ENCODE measurements around the gene CCDC194.
A peak's percentile ranks its signal among the peaks of the same experiment; 100 is the strongest.

The CCDC194 gene

GRCh38 chr19:17358395-17358794, 35.6 kb downstream of the CCDC194 start:
- no peaks in the 10 kb centered on the region for H3K36me3 ChIP-seq (ENCODE audit: control insufficient read depth, low read depth, low read length)
- H3K4me3 ChIP-seq (ENCODE audit: low read length): no peak overlapping the region
- no peak overlapping the region for H3K27ac ChIP-seq (ENCODE audit: low read length)
- H3K27me3 ChIP-seq (ENCODE audit: control insufficient read depth, insufficient read depth, low read length): no peaks in the 10 kb centered on the region
- H3K9ac ChIP-seq (ENCODE audit: low read length): no peak overlapping the region
- H3K9me3 ChIP-seq (ENCODE audit: control insufficient read depth, low read depth, low read length): no peaks in the 10 kb centered on the region
- H3K4me1 ChIP-seq (ENCODE audit: control insufficient read depth, low read depth, low read length): no peaks in the 10 kb centered on the region

DNA sequence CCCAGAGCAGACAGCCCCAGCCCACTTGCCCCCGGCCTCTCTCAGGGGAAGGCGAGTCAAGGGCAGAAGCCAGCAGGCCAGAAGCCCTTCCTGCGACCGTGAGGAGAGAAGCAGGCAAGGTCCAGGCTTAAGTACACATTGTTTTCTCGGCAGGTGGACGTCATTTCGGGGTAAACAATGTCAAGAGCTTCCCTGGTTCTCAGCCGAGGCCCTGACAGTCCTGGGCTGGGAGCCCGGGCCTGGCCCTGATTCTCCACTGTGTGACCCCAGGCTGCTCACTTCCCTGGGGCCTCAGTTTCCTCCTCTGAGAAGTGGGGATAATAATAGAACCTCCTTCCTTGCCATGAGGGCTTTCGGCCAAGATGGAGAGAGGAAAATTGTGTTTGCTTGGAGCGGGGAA, 36.3 kb downstream of the CCDC194 start:
- Histone ChIP-seq H3K27ac (ENCODE audit: low read length) (no peak overlapping the region), H3K9me3 (ENCODE audit: control insufficient read depth, low read depth, low read length) (no peaks in the 10 kb centered on the region), H3K4me1 (ENCODE audit: control insufficient read depth, low read depth, low read length) (no peaks in the 10 kb centered on the region), H3K9ac (ENCODE audit: low read length) (no peak overlapping the region), H3K36me3 (ENCODE audit: control insufficient read depth, low read depth, low read length) (no peaks in the 10 kb centered on the region), H3K4me3 (ENCODE audit: low read length) (no peak overlapping the region), H3K27me3 (ENCODE audit: control insufficient read depth, insufficient read depth, low read length) (no peaks in the 10 kb centered on the region)

DNA sequence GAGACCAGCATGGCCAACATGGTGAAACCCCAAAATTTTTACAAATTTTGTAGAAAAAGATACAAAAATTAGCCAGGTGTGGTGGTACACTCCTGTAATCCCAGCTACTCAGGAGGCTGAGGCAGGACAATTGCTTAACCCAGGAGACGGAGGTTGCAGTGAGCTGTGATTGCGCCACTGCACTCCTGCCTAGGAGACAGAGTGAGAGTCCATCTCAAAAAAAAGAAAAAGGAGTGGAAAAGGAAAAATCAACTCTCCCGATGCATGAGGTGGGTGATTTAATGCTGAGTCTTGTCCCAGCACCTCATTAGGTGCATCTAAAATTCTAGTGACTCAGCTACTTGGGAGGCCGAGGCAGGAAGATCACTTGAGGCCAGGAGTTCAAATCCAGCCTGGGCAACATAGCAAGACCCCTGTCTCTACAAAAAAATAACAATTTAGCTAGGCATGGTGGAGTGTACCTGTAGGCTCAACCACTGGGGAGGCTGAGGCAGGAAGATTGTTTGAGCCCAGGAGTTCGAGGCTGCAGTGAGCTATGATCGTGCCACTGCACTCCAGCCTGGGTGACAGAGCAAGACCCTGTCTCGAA, 36.8 kb downstream of the CCDC194 start:
- Histone ChIP-seq H3K4me3 (ENCODE audit: low read length) (no peak overlapping the region), H3K9me3 (ENCODE audit: control insufficient read depth, low read depth, low read length) (no peaks in the 10 kb centered on the region), H3K36me3 (ENCODE audit: control insufficient read depth, low read depth, low read length) (no peaks in the 10 kb centered on the region), H3K27ac (ENCODE audit: low read length) (no peak overlapping the region), H3K4me1 (ENCODE audit: control insufficient read depth, low read depth, low read length) (no peaks in the 10 kb centered on the region), H3K27me3 (ENCODE audit: control insufficient read depth, insufficient read depth, low read length) (no peaks in the 10 kb centered on the region), H3K9ac (ENCODE audit: low read length) (no peak overlapping the region)

GRCh38 chr19:17353386-17353785, 40.6 kb downstream of the CCDC194 start:
- H3K9me3 ChIP-seq (ENCODE audit: control insufficient read depth, low read depth, low read length): no peaks in the 10 kb centered on the region
- no peak overlapping the region for H3K27ac ChIP-seq (ENCODE audit: low read length)
- no peaks in the 10 kb centered on the region for H3K27me3 ChIP-seq (ENCODE audit: control insufficient read depth, insufficient read depth, low read length)
- H3K4me3 ChIP-seq (ENCODE audit: low read length): no peak overlapping the region
- no peaks in the 10 kb centered on the region for H3K36me3 ChIP-seq (ENCODE audit: control insufficient read depth, low read depth, low read length)
- H3K9ac ChIP-seq (ENCODE audit: low read length): no peak overlapping the region
- no peaks in the 10 kb centered on the region for H3K4me1 ChIP-seq (ENCODE audit: control insufficient read depth, low read depth, low read length)

DNA sequence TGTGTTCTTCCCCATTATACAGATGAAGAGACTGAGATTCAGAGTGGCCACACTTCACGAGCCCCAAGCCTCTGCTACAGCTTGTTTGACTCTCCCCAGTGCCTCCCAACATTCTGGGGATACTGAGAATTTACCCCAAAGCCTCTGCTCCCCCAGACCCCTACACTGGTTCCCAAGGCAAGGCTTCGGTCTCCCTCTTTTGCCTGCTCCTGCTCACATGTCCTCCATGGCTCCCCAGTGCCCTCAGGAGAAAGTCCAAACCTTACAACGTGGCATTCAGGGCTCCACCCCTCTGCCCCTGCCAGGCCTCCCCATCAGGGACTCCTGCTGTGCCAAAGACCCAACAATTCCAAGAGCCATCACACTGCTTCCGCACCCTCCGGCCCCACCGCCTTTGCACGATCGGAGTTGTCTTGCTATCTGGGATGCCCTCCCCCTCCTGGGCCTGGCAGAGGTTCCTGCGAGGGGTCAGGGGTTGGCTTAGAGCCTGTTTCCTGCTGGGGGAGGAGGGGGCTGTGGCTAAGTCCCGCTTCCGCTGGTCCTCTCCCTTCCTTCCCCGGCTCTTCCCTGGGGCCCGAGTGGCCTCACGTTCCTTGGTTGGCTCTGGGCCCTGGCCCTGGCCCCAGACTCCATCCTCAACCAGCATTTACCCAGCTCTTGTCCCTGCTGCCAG, 41.3 kb downstream of the CCDC194 start:
- no peak overlapping the region for H3K27ac ChIP-seq (ENCODE audit: low read length)
- no peaks in the 10 kb centered on the region for H3K27me3 ChIP-seq (ENCODE audit: control insufficient read depth, insufficient read depth, low read length)
- no peaks in the 10 kb centered on the region for H3K36me3 ChIP-seq (ENCODE audit: control insufficient read depth, low read depth, low read length)
- H3K4me1 ChIP-seq (ENCODE audit: control insufficient read depth, low read depth, low read length): no peaks in the 10 kb centered on the region
- H3K9me3 ChIP-seq (ENCODE audit: control insufficient read depth, low read depth, low read length): no peaks in the 10 kb centered on the region
- H3K4me3 ChIP-seq (ENCODE audit: low read length): no peak overlapping the region
- no peak overlapping the region for H3K9ac ChIP-seq (ENCODE audit: low read length)

- Histone ChIP-seq H3K36me3 (ENCODE audit: control insufficient read depth, low read depth, low read length) (no peaks in the 10 kb centered on the region), H3K27ac (ENCODE audit: low read length) (no peak overlapping the region), H3K27me3 (ENCODE audit: control insufficient read depth, insufficient read depth, low read length) (no peaks in the 10 kb centered on the region), H3K9me3 (ENCODE audit: control insufficient read depth, low read depth, low read length) (no peaks in the 10 kb centered on the region), H3K4me3 (ENCODE audit: low read length) (no peak overlapping the region), H3K9ac (ENCODE audit: low read length) (no peak overlapping the region), H3K4me1 (ENCODE audit: control insufficient read depth, low read depth, low read length) (no peaks in the 10 kb centered on the region)
Measured at GRCh38 chr19:17351815-17352435, 42.1 kb downstream of the CCDC194 start.

DNA sequence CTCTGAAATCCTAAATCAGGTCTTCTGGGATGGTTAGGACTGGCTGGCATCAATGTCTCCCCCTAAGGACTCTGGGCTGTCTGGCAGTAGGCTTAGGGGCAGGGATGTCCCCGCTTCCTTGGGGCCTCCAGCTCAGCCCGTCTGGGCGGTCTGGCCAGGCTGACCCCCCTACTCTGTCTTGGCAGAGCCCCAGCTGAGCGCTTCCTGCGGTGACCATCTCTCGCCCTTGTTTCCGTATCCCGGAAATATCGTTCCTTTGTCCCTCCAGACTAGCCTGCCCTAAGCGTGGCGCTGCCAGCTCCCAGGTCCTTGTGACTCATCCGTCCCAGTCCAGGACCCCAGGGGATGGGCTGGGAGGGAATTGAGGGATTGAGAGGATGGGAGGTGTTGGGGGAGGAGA, 45.3 kb downstream of the CCDC194 start:
- H3K27me3 ChIP-seq (ENCODE audit: control insufficient read depth, insufficient read depth, low read length): no peaks in the 10 kb centered on the region
- no peaks in the 10 kb centered on the region for H3K36me3 ChIP-seq (ENCODE audit: control insufficient read depth, low read depth, low read length)
- H3K27ac ChIP-seq (ENCODE audit: low read length): no peak overlapping the region
- no peak overlapping the region for H3K4me3 ChIP-seq (ENCODE audit: low read length)
- H3K9me3 ChIP-seq (ENCODE audit: control insufficient read depth, low read depth, low read length): no peaks in the 10 kb centered on the region
- H3K4me1 ChIP-seq (ENCODE audit: control insufficient read depth, low read depth, low read length): no peaks in the 10 kb centered on the region
- peak overlapping the region; percentile 26 for H3K9ac ChIP-seq (ENCODE audit: low read length)

- Histone ChIP-seq H3K4me1 (ENCODE audit: control insufficient read depth, low read depth, low read length) (no peaks in the 10 kb centered on the region), H3K36me3 (ENCODE audit: control insufficient read depth, low read depth, low read length) (no peaks in the 10 kb centered on the region), H3K9me3 (ENCODE audit: control insufficient read depth, low read depth, low read length) (no peaks in the 10 kb centered on the region), H3K4me3 (ENCODE audit: low read length) (no peak overlapping the region), H3K27ac (ENCODE audit: low read length) (no peak overlapping the region), H3K9ac (ENCODE audit: low read length) (no peak overlapping the region), H3K27me3 (ENCODE audit: control insufficient read depth, insufficient read depth, low read length) (no peaks in the 10 kb centered on the region)
Measured at GRCh38 chr19:17347877-17348276, 46.1 kb downstream of the CCDC194 start.

DNA sequence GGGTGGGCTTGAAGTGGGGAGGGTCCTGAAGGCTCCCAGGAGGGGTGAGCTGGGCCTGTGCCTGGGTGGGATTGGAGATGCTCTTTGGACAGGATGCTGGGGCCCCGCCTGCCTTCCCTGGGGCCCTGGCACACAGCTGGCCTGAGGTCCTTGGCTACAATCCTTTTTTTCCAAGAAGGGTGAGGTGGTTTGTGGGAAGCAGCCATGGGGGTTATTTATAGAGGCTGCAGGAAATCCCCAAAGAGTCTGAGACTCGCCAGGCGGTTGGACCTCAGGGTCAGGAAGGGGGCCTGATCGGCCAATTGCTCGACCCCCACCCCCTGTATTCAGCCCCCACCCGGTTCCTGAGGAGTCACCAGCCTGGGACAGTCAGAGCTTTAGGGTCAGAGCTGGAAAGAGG, 46.6 kb downstream of the CCDC194 start:
- H3K4me1 ChIP-seq (ENCODE audit: control insufficient read depth, low read depth, low read length): no peaks in the 10 kb centered on the region
- H3K9ac ChIP-seq (ENCODE audit: low read length): no peak overlapping the region
- H3K36me3 ChIP-seq (ENCODE audit: control insufficient read depth, low read depth, low read length): no peaks in the 10 kb centered on the region
- no peaks in the 10 kb centered on the region for H3K27me3 ChIP-seq (ENCODE audit: control insufficient read depth, insufficient read depth, low read length)
- H3K9me3 ChIP-seq (ENCODE audit: control insufficient read depth, low read depth, low read length): no peaks in the 10 kb centered on the region
- H3K4me3 ChIP-seq (ENCODE audit: low read length): no peak overlapping the region
- H3K27ac ChIP-seq (ENCODE audit: low read length): no peak overlapping the region

- no peak overlapping the region for H3K9ac ChIP-seq (ENCODE audit: low read length)
- peaks cover 5% of the 10 kb centered on the region for H3K36me3 ChIP-seq (ENCODE audit: control insufficient read depth, low read depth, low read length)
- H3K4me3 ChIP-seq (ENCODE audit: low read length): no peak overlapping the region
- no peaks in the 10 kb centered on the region for H3K9me3 ChIP-seq (ENCODE audit: control insufficient read depth, low read depth, low read length)
- H3K27ac ChIP-seq (ENCODE audit: low read length): no peak overlapping the region
- no peaks in the 10 kb centered on the region for H3K4me1 ChIP-seq (ENCODE audit: control insufficient read depth, low read depth, low read length)
- H3K27me3 ChIP-seq (ENCODE audit: control insufficient read depth, insufficient read depth, low read length): no peaks in the 10 kb centered on the region
Measured at GRCh38 chr19:17346109-17346671, 47.8 kb downstream of the CCDC194 start.

GRCh38 chr19:17341845-17342244, 52.2 kb downstream of the CCDC194 start:
- Histone ChIP-seq H3K36me3 (ENCODE audit: control insufficient read depth, low read depth, low read length) (peaks cover 6% of the 10 kb centered on the region), H3K9ac (ENCODE audit: low read length) (no peak overlapping the region), H3K27ac (ENCODE audit: low read length) (no peak overlapping the region), H3K27me3 (ENCODE audit: control insufficient read depth, insufficient read depth, low read length) (no peaks in the 10 kb centered on the region), H3K9me3 (ENCODE audit: control insufficient read depth, low read depth, low read length) (no peaks in the 10 kb centered on the region), H3K4me3 (ENCODE audit: low read length) (no peak overlapping the region), H3K4me1 (ENCODE audit: control insufficient read depth, low read depth, low read length) (peaks cover 9% of the 10 kb centered on the region)

All from iPS-18a (cell line).